ENCODE measurements around the gene CDKN2B-AS1.

GRCh38 chr9:22005702-22006606 lies 11.4 kb downstream of the CDKN2B-AS1 start:
- TF ChIP-seq CTCF (IDR thresholded peaks at IDR 0.05) (no peak), POLR2A (IDR thresholded peaks at IDR 0.05) (no peak)
